ENCODE results near the gene CPEB4.

The CPEB4 gene

GRCh38 chr5:173941102-173941501, 53.0 kb downstream of the CPEB4 start:
- in situ Hi-C loops (cut with MboI; ENCODE audit: low sequenced_read_pairs), result no loop called here

DNA sequence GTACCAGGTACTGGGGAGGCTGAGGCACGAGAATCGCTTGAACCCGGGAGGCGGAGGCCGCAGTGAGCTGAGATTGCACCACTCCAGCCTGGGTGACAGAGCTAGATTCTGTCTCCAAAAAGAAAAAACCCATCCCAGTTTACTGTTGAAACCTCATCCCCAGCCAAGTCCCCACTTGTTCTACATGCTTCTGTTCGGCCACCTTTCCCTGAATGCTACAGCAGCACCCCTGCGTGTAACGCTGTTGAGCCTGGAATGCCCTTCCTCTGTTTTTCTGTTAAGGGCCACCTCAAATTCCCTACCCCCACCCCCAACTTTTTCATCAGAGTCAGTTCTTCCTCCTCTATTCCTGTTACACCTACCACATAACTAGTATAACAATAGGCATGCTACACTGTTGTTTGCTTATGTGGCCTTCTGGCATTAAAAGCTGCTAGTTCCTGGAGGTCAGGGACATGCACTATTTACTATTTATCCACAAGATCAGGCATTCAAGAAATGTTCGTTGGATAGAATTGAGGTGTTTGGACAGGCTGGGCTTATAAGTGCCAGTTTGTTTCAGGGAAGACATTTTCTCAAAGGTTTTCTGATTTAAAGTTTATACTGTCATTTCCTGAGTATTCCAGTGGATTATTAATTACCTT, 53.7 kb downstream of the CPEB4 start:
- in situ Hi-C loops (cut with MboI; ENCODE audit: low sequenced_read_pairs), result no loop called here

DNA sequence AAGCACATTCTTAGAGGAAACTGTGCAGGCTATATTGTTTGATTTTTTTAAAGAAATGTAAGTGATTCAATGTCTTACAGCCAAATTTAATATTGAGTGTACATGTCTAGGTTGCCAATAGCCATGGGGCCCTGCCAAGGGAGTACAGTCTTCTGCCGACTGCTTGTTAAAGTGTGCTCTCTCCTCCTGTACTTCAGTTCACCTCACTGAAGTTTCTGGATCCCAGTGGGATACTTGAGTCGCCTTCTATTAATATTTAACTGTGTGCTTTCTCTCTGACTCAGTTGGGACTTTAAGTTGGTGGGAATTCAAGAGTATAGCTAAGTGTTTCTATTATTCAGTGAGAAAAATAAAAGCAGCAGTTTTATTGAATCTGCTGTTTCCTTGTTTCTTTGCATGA, 56.4 kb downstream of the CPEB4 start:
- in situ Hi-C loops (cut with MboI; ENCODE audit: low sequenced_read_pairs), result no loop called here

DNA sequence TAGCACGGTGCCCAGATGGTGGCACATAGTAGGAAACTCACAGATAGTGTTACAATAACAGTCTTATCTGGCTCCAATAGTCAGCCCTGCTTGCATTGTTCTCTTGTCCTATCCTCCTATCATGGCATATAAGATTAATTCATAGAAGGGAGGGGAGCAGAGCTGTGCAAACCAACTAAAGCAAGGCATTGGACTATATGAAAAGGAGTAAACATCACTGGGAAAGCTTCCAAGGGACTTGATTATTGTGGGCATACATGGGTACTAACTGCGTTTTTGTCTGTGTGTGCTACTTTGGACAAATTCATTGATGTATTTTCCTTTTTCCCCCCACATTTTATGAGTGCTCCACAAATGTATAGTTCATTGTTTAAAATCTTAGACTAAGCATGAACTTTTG, 57.0 kb downstream of the CPEB4 start:
- in situ Hi-C loops (cut with MboI; ENCODE audit: low sequenced_read_pairs), result no loop called here

- in situ Hi-C loops (cut with MboI; ENCODE audit: low sequenced_read_pairs), result no loop called here
Observed at GRCh38 chr5:173946323-173946722, 58.2 kb downstream of the CPEB4 start.

- in situ Hi-C loops (cut with MboI; ENCODE audit: low sequenced_read_pairs), result no loop called here
Observed at GRCh38 chr5:173950829-173951228, 62.7 kb downstream of the CPEB4 start.

GRCh38 chr5:173953528-173954090, 65.5 kb downstream of the CPEB4 start:
- in situ Hi-C loops (cut with MboI; ENCODE audit: low sequenced_read_pairs), result no loop called here

DNA sequence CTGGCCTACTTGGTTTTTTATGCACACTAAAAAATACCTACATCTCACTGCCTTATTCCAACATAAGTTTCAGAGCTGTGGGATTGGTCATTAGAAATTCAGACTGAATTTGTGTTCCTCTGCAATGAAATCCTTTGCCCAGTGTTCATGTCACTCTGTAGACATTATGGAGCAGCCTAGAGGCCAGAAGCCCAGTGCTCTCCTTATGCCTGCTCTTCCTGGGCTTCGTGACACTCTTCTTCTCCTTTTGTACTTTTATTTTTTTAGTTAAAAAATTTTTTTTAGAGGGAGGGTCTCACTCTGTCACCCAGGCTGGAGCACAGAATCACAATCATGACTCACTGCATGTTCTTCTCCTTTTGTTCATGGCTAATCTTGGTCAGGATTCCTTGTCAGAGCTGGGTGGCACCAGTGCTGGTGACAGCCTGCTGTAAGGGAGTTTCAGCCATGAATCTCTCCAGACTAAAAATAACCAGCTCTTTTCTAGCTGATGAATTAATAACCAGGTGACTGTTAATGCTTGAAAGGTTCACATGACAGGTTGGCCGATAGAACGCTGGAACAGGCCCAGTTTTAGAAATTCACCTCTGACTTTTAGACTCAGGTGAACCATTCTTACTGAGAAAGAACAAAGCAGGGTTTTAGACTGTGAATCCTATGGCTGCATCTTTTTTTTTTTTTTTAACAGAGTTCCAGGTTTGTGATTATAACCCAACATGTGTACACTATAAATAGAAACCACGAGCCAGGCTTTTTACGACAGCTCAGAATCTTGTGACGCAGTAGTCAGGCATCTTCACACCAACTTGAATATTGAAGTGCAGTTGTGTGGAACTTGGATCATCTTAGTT, 66.7 kb downstream of the CPEB4 start:
- in situ Hi-C loops (cut with MboI; ENCODE audit: low sequenced_read_pairs), result no loop called here

GRCh38 chr5:173960986-173961385, 72.8 kb downstream of the CPEB4 start:
- in situ Hi-C loops (cut with MboI; ENCODE audit: low sequenced_read_pairs), result loop anchor here (10.0 kb wide), 1 partner anchor 336 kb away; no protein-coding TSS in a partner anchor

DNA sequence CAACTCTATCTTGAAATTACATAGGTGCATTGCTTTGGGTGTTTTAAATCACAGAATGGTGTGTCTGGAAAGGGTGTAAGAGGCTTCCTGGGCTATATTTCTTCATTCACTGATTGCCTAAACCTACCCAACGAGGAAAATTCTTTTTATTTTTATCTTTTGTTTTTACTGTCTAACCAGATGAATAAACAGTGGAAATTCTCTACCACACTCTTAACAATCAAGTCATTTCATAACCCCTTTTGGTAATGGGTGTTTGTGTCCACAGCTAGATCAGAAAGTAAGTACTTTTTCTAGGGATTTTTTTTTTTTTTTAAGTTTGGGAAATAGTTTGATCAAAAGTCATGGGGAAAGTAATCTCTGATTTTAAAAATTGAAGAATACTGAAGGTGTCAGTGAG, 73.3 kb downstream of the CPEB4 start:
- in situ Hi-C loops (cut with MboI; ENCODE audit: low sequenced_read_pairs), result loop anchor here (10.0 kb wide), 1 partner anchor 337 kb away; no protein-coding TSS in a partner anchor

GRCh38 chr5:173962436-173962972, 74.4 kb downstream of the CPEB4 start:
- in situ Hi-C loops (cut with MboI; ENCODE audit: low sequenced_read_pairs), result loop anchor here (10.0 kb wide), 1 partner anchor 338 kb away; no protein-coding TSS in a partner anchor

GRCh38 chr5:173963182-173963838, 75.2 kb downstream of the CPEB4 start:
- in situ Hi-C loops (cut with MboI; ENCODE audit: low sequenced_read_pairs), result loop anchor here (10.0 kb wide), 1 partner anchor 339 kb away; no protein-coding TSS in a partner anchor

DNA sequence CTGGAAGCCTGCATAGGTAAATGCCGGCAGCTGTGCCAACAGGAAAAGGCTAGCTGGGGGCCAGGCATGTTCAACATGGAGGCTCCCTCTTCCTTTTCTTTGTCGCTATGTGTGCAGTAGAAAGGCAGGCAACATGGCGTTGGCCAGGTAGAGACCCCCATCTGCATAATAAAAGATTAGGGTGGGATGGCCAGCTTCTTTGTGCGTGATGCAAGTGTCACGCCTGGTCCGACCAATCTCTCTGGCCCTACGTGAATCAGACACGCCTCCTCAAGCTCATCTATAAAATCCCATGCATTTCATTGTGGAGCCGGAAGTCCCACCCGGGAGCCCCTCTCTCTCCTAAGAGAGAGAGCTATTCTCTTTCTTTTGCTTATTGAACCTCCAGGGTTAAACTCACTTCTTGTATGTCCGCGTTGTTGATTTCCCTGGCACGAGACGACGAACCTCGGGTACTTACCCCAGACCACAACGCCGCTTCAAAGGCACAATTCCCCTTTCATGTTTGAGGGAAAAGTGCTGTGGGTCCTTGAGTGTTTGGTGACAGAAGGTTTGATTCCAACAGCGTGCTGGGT, 75.8 kb downstream of the CPEB4 start:
- in situ Hi-C loops (cut with MboI; ENCODE audit: low sequenced_read_pairs), result loop anchor here (10.0 kb wide), 1 partner anchor 339 kb away; no protein-coding TSS in a partner anchor

GRCh38 chr5:173964506-173964905, 76.4 kb downstream of the CPEB4 start:
- in situ Hi-C loops (cut with MboI; ENCODE audit: low sequenced_read_pairs), result loop anchor here (10.0 kb wide), 1 partner anchor 340 kb away; no protein-coding TSS in a partner anchor

- in situ Hi-C loops (cut with MboI; ENCODE audit: low sequenced_read_pairs), result loop anchor here (10.0 kb wide), 1 partner anchor 342 kb away; no protein-coding TSS in a partner anchor
Observed at GRCh38 chr5:173967241-173967640, 79.1 kb downstream of the CPEB4 start.

- in situ Hi-C loops (cut with MboI; ENCODE audit: low sequenced_read_pairs), result loop anchor here (10.0 kb wide), 1 partner anchor 343 kb away; no protein-coding TSS in a partner anchor
Observed at GRCh38 chr5:173968154-173968797, 80.1 kb downstream of the CPEB4 start.

DNA sequence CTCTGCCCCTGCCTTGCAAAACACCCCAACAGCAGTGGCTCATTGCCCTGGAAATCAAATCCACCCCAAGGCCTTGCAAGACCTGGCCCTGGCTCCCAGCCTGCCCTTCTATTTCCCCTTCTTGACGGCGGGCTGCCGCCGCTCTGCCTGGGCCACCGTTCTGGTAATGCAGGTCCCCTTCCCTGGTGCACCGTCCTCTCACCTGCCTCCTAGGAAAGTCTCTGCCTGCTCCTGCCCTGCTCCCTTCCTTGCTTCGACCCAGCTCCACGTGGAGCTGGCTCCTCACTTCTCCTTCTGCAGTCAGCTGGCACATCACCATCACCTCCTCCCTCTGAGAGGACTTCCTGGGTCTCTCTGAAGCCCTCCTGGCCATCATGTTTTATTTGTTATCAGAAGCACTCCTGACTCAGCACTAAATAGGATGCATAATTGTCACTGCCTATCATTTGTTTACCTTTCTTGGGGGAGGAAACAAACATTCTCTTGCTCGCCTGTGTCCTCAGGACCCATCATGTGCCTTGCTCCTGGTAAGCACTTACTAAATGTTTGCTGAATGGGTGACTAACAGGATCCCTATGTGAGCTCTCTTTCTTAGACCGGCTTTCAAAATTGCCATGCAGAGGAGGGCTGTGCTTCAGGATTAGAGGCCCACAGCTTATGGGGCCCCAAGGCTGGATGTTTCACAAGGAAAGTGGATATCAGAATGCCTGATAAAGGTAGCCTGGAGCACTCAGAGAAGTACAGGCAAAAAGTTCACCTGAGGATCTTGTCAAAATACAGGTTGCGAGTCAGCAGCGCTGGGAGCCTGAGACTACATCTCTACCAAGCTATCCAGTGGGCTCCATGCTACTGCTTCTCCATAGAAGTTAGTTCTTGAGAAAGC, 81.3 kb downstream of the CPEB4 start:
- in situ Hi-C loops (cut with MboI; ENCODE audit: low sequenced_read_pairs), result loop anchor here (10.0 kb wide), 1 partner anchor 345 kb away; no protein-coding TSS in a partner anchor

DNA sequence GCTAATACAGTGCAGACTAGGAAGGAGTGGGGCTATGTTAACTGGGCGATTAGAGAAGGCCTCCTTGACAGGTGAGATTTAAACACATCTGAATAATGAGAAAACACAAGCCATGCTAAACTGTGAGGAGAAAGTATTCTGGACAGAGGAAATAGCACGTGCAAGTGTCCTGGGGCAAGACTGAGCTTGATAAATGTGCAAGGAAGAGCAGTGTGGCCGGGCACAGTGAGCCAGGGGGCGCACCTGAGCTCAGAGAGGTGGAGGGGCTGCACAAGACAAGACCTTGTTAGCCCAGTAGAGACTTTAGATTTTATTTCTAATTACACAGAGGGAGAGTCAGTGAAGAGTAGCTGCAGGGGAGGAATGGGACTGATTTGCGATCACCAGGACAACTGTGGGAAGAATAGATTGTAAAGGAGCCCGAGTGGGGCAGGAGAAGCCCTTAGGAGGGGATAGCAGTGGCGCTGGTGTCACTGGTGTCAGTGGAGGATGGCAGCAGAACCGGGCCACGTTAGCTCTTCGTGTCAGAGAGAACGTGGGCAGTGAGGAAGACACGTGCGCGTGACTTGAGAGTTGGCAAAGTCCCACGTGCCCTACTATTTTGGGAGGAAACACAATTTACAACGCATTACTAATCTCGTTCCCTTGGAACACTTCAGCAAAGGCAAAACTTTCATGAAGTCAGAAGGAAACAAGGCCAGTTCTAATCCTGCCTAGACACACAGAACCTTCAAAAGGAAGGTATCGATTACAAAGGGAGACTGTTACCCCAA, 82.9 kb downstream of the CPEB4 start:
- in situ Hi-C loops (cut with MboI; ENCODE audit: low sequenced_read_pairs), result no loop called here
